Liver (tissue), 3 donors: Measurements from ENCODE around the gene SPINK6.

Experiments
- EGR1 ChIP-seq, 2 donors: IDR thresholded peaks; 2 replicates each; pipeline ENCODE4 v1.6.1; 2016 to 2018; ENCODE audit warnings: antibody characterized with exemption in 2 of 2, low read depth in 2 of 2
- HNF4A ChIP-seq, 2 donors: conservative IDR thresholded peaks; 2 replicates each; pipeline ENCODE4 v1.6.1; 2016; ENCODE audit warnings: antibody characterized with exemption in 2 of 2, mild to moderate bottlenecking in 2 of 2
- NR2F2 ChIP-seq: IDR thresholded peaks from 2 replicates; pipeline ENCODE4 v1.6.1; 2016; ENCODE audit warnings: antibody characterized with exemption
- RAD21 ChIP-seq, 2 donors: IDR thresholded peaks; 2 replicates each; pipeline ENCODE4 v1.6.1; 2016; ENCODE audit warnings: antibody characterized with exemption in 2 of 2, mild to moderate bottlenecking in 2 of 2
- TF ChIP-seq, protein P1 (sequence below): fragments of 150-350 bp; IDR thresholded peaks from 2 replicates; pipeline ENCODE4 v1.5.1; 2017; ENCODE audit warnings: improper control_type of control experiment, low read depth, low read length; ENCODE audit not compliant: missing input control
- TF ChIP-seq, protein P2 (sequence below): IDR thresholded peaks from 2 replicates; pipeline ENCODE4 v1.6.1; 2016; ENCODE audit warnings: antibody characterized with exemption
- TF ChIP-seq, protein P3 (sequence below): IDR thresholded peaks from 2 replicates; pipeline ENCODE4 v1.6.1; 2016; ENCODE audit warnings: antibody characterized with exemption
- TF ChIP-seq, protein P4 (sequence below): IDR thresholded peaks from 2 replicates; pipeline ENCODE4 v1.6.1; 2016; ENCODE audit warnings: antibody characterized with exemption, mild to moderate bottlenecking
- donor health status: healthy.
- donor health status: healthy.

DNA sequence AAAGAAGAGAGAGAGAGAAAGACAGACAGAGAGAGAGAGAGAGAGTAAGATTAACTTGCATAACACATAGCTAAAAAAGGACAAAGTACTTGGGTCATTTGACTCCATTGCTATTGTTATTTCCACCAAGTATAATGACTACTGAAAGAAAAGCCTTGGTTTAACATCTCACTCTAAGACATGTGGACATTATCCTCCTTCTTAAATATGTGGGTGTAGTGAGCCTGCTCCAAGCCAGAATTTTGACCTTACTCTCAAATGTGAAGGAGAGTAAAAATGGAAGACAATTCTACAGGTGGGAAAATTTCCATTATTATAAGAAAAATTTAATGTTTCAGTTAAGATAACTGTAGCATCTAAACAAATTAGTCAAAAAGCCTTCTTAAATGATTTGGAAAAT lies 27.0 kb downstream of the SPINK6 start:
- TF ChIP-seq RAD21 (IDR thresholded peaks at IDR 0.05) (no peak), HNF4A (conservative IDR thresholded peaks at IDR 0.05) (no peak), EGR1 (IDR thresholded peaks at IDR 0.05; ENCODE audit: low read depth in 2 of 2) (no peak), NR2F2 (no peak)
- TF ChIP-seq, protein P1, sequence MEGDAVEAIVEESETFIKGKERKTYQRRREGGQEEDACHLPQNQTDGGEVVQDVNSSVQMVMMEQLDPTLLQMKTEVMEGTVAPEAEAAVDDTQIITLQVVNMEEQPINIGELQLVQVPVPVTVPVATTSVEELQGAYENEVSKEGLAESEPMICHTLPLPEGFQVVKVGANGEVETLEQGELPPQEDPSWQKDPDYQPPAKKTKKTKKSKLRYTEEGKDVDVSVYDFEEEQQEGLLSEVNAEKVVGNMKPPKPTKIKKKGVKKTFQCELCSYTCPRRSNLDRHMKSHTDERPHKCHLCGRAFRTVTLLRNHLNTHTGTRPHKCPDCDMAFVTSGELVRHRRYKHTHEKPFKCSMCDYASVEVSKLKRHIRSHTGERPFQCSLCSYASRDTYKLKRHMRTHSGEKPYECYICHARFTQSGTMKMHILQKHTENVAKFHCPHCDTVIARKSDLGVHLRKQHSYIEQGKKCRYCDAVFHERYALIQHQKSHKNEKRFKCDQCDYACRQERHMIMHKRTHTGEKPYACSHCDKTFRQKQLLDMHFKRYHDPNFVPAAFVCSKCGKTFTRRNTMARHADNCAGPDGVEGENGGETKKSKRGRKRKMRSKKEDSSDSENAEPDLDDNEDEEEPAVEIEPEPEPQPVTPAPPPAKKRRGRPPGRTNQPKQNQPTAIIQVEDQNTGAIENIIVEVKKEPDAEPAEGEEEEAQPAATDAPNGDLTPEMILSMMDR: no peak
- TF ChIP-seq, protein P2, sequence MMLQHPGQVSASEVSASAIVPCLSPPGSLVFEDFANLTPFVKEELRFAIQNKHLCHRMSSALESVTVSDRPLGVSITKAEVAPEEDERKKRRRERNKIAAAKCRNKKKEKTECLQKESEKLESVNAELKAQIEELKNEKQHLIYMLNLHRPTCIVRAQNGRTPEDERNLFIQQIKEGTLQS: no peak
- TF ChIP-seq, protein P3, sequence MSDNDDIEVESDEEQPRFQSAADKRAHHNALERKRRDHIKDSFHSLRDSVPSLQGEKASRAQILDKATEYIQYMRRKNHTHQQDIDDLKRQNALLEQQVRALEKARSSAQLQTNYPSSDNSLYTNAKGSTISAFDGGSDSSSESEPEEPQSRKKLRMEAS: no peak
- TF ChIP-seq, protein P4, sequence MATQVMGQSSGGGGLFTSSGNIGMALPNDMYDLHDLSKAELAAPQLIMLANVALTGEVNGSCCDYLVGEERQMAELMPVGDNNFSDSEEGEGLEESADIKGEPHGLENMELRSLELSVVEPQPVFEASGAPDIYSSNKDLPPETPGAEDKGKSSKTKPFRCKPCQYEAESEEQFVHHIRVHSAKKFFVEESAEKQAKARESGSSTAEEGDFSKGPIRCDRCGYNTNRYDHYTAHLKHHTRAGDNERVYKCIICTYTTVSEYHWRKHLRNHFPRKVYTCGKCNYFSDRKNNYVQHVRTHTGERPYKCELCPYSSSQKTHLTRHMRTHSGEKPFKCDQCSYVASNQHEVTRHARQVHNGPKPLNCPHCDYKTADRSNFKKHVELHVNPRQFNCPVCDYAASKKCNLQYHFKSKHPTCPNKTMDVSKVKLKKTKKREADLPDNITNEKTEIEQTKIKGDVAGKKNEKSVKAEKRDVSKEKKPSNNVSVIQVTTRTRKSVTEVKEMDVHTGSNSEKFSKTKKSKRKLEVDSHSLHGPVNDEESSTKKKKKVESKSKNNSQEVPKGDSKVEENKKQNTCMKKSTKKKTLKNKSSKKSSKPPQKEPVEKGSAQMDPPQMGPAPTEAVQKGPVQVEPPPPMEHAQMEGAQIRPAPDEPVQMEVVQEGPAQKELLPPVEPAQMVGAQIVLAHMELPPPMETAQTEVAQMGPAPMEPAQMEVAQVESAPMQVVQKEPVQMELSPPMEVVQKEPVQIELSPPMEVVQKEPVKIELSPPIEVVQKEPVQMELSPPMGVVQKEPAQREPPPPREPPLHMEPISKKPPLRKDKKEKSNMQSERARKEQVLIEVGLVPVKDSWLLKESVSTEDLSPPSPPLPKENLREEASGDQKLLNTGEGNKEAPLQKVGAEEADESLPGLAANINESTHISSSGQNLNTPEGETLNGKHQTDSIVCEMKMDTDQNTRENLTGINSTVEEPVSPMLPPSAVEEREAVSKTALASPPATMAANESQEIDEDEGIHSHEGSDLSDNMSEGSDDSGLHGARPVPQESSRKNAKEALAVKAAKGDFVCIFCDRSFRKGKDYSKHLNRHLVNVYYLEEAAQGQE: no peak
